SK-MEL-5 (cell line): Measurements from ENCODE around the gene CX3CL1. TPM values are rescaled to one million over a fixed set of nuclear protein-coding genes. Genes with fewer than 3 reads are reported as not detected.
"Not testable (repeated sequence)": the region's sequence is repeated elsewhere in the genome, so short reads cannot be mapped to it uniquely, and the experiment has no call there.

Source experiments
- DNase-seq: peaks from one replicate; pipeline ENCODE4 v3.0.0-alpha.2; 2016; ENCODE audit warnings: low read depth, low spot score
- in situ Hi-C: cut with HindIII; loops from 2 replicates; pipeline ENCODE4 v1.10.0; 2016; ENCODE audit warnings: low sequenced_read_pairs, high pct_unique_total_duplicates, low pct_unique_long_range_greater_than_20kb
- total RNA-seq: library from RNA; depleted of rRNA; stranded (reverse); fragments of >200 nt; shearing (Covaris generic); gene quantifications from 2 replicates; pipeline ENCODE4 v1.2.3, GENCODE V29; 2014

Gene CX3CL1
- total RNA-seq, 1 experiment from 2014 or later = 5.0 TPM

- in situ Hi-C loops = no loop called here
- DNase-seq = no peak
Measured at GRCh38 chr16:57391300-57391699, 19.0 kb downstream of the CX3CL1 start.

GRCh38 chr16:57391708-57392107, 19.4 kb downstream of the CX3CL1 start:
- in situ Hi-C loops = no loop called here
- no peak for DNase-seq

- in situ Hi-C loops = no loop called here
- no peak for DNase-seq
Measured at GRCh38 chr16:57392694-57393093, 20.4 kb downstream of the CX3CL1 start.

- DNase-seq = no peak
- in situ Hi-C loops = no loop called here
Measured at GRCh38 chr16:57394444-57394843, 22.2 kb downstream of the CX3CL1 start.

GRCh38 chr16:57395026-57395425, 22.7 kb downstream of the CX3CL1 start:
- in situ Hi-C loops = no loop called here
- DNase-seq = no peak

GRCh38 chr16:57396786-57397185, 24.5 kb downstream of the CX3CL1 start:
- no peak for DNase-seq
- in situ Hi-C loops = no loop called here

- in situ Hi-C loops, DNase-seq: not testable (repeated sequence)
Measured at GRCh38 chr16:57397493-57397892, 25.2 kb downstream of the CX3CL1 start.

- no peak for DNase-seq
- in situ Hi-C loops = no loop called here
Measured at GRCh38 chr16:57401943-57402640, 29.8 kb downstream of the CX3CL1 start.

- DNase-seq = no peak
- in situ Hi-C loops = no loop called here
Measured at GRCh38 chr16:57403965-57404817, 31.9 kb downstream of the CX3CL1 start, which contains the start of gene CCL17. TSS of gene CCL17 (plus strand) at chr16:57404767. CDS start at chr16:57413933, 9,166 bp downstream.

- DNase-seq = no peak
Measured at GRCh38 chr16:57405097-57405496, 32.8 kb downstream of the CX3CL1 start.

GRCh38 chr16:57406881-57407280, 34.6 kb downstream of the CX3CL1 start:
- in situ Hi-C loops = no loop called here
- no peak for DNase-seq

More at GRCh38 chr16:57405097-57405496, 32.8 kb downstream of the CX3CL1 start:
- in situ Hi-C loops = no loop called here

GRCh38 chr16:57407521-57408353, 35.4 kb downstream of the CX3CL1 start:
- in situ Hi-C loops = no loop called here
- DNase-seq = no peak

- in situ Hi-C loops = no loop called here
Measured at GRCh38 chr16:57409065-57409464, 36.8 kb downstream of the CX3CL1 start.

GRCh38 chr16:57409870-57410587, 37.7 kb downstream of the CX3CL1 start:
- in situ Hi-C loops = no loop called here
- DNase-seq = no peak

More at GRCh38 chr16:57409065-57409464, 36.8 kb downstream of the CX3CL1 start:
- no peak for DNase-seq

GRCh38 chr16:57411362-57411976, 39.2 kb downstream of the CX3CL1 start:
- in situ Hi-C loops = no loop called here
- DNase-seq = no peak

GRCh38 chr16:57412584-57412983, 40.3 kb downstream of the CX3CL1 start:
- in situ Hi-C loops = no loop called here
- DNase-seq = no peak

- no peak for DNase-seq
- in situ Hi-C loops = no loop called here
Measured at GRCh38 chr16:57413301-57413730, 41.0 kb downstream of the CX3CL1 start.
